Stimulated activated CD4-positive, alpha-beta T cell treated with anti-CD3 and anti-CD28 coated beads, Interleukin-4, amount 100 ng/mL, for 1 hour (primary cell): ENCODE results near the gene ATG5.

Experiments used
- DNase-seq: peaks from one replicate; pipeline ENCODE4 v3.0.0-alpha.2; 2020

Gene ATG5

DNA sequence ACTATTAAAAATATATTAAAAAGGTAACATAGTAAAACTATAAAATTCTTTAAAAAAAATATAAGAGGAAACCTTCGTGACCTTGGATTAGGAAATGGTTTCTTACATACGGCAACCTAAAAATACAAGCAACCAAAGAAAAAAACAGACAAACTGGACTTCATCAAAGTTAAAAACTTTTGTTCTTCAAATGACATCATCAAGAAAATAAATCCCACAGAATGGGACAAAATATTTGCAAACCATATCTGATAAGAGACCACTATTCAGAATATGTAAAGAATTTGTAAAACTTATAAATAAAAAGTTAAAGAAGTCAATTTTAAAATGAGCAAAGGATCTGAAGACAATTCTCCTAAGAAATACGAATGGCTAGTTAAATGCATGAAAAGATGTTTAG is 110.0 kb downstream of the ATG5 start:
- DNase-seq = no peak

DNA sequence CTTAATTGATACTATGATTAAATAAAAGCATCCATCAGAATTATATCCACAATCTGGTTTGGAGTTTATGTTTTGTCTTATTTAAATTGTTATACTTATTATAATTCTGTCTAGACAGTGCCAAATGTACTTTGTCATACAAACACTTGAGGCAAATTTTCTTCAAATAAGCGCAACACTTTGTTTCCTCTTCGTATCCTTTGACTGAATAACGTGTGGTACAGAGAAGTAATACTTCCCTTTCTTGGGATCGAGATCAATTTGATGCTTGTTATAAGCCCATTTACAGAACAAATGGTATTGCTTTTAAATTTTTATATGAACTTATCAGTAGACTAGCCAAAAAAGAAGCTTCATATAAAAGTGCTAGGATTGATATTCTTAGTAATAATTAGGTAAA is 111.0 kb downstream of the ATG5 start:
- no peak for DNase-seq

DNA sequence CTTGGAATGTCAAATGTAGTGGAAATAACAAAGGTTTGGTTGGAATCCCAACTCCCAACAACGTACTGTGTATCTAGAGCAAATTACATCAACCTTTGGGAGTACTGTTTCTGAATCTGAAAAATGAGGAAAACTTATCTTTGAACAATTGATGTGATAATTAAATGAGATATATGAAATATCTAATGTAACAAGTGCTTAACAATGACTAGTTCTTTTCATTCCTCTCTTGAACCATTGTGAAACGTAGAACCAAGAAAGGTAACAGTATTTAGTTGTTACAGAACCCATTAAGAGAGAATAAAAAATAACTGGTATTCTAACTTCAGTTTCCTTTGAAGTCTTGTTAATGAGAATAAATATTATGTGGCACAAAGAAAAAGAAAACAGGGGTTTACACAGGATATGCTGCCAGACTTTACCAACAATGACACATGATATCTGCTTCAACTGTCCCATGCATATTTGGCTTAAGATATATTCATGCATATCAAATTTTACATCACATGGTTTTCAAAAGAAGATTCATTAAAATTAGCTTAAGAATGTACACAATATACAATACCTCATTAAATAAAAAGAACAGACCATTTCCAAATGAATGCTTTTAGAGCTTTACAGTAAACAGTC is 111.8 kb downstream of the ATG5 start:
- no peak for DNase-seq

DNA sequence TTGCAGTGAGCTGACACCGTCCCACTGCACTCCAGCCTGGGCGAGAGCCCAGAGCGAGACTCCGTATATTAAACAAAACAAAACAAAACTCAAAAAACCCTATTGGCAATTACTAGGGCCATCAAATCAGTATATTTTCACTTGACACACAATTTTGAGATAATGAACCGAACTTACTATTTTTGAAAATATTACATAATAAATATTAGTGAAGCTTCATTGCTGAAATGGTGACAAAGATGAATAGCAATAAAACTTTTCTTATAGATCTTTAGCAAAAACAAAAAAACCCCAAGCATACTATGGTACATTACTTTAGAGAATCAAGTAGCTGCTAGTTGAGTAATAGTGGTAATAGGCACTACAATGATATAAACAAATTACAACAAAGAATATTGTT is 113.0 kb downstream of the ATG5 start:
- no peak for DNase-seq

DNA sequence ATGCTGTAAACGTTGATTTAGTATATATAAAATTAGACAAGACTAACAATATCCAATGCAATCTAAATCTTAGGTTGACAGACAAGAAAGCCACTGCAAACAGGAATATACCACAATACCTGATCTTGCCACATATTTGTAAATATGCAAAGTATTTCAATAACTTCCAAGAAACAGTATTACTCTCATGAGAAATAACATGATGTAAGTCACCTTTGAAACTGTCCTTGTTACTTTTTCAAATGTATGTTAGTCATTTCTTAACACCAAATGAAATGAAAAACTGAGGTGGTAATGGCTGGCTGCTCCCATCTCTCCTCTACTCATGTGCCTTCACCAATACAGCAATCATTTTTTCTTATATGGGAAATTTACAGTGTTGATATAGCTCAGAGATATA is 118.7 kb downstream of the ATG5 start:
- no peak for DNase-seq

DNA sequence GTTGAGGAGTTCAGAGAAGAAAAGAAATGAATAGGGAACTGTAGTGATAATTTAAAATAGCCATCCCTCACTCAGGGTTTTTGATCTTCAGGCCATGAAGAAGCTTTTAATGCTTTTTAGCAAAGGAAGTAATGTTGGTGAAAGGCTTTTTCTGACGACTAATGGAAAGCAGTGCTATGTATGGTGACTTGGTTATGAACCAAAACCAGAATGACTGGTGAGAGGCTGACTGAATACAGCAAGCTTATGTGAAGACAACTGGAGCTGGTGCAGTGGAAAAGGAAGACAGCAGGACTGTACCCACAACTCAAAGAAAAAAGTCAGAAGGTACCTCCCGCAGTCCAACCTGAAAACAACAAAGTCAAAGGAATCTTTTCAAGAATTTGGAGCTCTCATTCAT is 120.6 kb downstream of the ATG5 start:
- DNase-seq = no peak

DNA sequence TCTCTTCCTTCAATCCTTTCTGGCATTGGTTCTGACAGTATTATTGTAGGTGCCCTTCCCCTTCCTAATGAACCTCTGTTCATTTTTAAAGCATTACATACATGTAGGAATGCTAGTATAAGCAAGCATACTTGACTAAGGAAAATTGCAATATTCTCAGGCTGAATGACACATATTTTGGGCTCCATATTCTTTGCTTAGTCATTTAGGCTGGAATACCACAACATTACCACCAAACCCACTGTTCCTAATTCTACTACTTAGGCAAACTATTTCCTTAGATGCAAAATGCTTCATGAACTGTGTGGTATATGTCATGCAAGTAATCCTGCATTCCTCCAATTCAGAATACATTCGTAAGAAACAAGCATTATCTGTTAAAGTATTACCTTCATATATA is 125.6 kb downstream of the ATG5 start:
- no peak for DNase-seq

DNA sequence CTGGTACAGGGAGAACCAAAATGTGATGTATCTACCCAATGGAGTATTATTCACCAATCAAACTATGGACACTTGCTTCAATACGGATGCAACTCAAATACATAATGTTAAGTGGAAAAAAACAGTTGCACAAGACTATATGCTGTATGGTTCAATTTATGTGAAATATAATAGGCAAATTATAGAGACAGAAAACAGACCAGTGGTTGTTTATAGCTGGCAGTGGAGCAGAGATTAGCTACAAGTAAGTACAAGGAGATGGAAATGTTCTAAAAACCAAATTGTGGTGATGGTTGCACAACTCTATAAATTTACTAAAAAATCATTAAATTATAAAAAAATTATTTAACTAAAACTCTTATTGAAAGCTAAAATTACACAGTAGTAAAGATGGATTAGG is 126.2 kb downstream of the ATG5 start:
- no peak for DNase-seq

DNA sequence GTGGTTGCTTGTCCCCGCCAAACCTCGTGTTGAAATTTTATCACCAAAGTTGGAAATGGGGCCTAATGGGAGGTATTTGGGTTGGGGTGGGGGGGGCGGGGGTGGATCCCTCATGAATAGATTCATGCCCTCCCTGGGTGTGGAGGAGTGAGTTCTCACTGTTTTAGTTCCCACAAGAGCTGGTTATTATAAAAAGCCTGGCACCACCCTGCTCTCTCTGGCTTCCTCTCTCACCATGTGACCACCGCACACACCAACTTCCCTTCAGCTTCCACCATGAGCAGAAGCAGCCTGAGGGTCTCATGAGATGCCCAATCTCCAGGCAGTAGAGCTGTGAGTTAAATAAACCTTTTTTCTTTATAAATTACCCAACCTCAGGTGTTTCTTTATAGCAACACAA is 128.1 kb downstream of the ATG5 start:
- DNase-seq = no peak

DNA sequence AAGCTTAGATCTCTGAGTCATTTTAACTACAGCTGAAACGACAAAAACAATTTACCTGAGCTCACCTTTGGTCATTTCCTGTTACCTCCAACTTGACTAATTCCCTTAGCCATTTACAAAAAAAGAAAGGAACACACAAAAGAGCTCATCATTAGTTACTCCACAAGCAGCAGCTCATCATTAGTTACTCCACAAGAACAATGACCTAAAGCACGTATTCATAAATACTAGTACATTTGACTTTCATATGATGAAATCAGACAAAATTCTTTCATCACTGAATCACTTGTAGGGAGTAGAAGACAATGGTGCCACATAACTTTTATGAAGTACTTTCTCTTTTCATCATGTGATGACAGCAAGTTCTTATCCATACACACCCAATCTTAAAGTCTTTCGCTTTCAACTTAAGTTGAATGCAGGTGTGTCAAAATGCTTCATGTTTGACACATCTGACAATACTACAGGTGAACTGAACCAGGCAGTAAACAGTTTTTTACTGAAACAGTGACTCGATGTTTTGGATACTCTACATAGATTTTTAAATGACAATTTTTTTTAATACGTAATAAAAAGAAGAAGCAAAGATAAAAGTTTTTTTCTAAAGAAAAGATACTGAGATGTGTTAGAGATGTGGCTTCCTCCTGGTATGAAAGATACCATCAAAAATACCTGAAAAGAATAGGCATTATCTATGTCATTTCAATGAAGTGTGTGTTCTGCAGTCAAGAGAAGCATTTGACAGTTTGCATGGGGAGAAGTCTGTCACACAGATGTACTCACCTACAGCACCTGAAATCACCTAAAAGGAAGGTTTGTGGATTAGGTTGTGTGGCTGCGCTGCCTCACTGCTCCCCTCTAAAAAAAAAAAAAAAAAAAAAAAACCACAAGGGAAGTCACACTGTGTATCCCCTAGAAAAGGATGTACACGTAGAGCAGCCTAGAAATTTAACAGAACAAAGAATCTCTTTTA is 130.3 kb downstream of the ATG5 start:
- DNase-seq = no peak

DNA sequence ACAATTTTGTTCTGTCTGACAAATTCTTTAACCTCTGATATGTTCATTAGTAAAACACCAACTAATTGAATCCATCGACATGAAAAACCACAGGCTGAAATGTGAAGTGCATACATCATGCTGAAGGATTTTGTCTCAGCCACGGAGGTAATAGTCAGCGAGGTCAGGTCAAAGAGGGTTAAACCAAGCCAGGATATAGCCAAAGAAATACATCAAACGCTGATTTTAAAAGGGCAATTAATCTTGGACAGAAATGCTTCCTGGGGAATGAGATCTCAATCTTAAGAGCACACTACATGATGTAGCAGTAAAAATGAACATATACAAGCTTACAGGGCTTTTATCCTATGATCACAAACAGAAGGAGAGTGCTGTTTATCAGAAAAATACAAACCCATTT is 132.7 kb downstream of the ATG5 start:
- no peak for DNase-seq

DNA sequence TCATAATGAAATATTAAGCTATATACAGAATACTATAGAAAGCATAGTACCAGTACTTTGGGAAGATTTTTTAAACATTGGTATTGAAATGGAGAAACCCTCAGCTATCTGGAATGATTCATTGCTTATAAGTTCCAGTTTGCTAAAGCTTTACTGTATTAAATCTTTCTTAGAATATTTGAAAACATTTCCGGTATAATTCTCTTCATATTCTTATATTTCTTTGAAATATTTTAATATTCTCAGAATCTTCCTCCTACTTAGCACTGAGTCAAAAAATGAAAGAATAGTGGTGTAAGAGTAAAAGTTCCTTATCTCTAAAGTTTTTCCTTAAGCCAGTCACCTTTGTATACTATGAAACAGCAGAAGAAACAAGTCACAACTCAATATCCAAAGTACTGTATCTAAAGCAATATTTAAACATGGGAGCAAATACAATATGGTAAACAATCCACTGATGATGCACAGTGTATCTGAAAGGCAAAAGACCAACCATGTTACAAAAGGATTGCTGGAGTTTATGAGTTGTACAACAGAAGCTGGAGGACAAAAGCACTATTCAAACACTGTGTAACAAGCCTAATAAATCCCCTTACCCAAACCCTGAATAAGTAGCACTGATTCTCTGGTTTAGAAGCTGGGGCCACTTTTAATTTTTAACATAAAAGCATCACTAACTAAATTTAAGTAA is 137.3 kb downstream of the ATG5 start:
- DNase-seq = no peak

DNA sequence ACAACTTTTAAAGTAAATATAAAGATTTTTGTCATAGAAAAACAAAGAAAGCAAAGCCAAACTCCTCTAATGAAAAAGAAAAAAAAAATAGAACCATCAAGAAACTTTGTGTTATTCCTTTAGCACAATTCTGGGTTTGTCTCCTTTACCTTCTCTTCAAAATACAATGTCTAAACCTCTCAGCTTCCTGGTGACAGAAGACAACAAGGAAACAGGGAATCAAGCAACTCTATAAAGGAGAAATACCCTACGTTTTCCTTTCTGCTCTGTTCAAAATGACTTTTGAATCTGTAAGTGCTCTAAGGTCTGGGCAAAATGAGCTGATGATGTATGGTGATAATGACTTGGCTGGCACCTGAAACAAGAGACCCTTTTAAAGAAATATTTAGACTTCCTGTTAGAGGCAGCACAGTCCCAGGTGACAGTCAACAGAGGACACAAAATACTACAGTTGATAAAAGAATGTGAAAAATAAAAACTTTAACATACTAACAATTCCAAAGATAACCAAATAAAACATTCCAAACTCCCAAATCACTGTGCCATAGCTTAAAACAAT is 138.1 kb downstream of the ATG5 start:
- DNase-seq = no peak

DNA sequence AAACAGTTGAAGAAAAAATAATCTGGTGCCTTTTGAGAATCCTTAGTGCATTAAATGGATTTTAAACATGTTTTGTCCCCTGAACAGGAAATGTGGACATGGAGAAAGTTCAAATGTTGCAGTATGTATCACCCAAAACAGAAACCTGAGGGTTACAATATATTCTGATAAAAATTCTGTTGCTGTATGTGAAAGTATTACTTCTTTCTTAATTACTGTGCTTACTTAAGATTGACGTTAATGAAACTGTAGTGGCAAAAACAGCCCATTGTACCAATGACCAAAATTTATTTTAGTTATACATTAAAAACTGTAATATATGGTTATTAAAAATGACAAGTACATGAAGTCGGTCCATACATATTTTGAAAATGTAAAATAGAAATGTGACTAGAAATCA is 138.8 kb downstream of the ATG5 start:
- no peak for DNase-seq

DNA sequence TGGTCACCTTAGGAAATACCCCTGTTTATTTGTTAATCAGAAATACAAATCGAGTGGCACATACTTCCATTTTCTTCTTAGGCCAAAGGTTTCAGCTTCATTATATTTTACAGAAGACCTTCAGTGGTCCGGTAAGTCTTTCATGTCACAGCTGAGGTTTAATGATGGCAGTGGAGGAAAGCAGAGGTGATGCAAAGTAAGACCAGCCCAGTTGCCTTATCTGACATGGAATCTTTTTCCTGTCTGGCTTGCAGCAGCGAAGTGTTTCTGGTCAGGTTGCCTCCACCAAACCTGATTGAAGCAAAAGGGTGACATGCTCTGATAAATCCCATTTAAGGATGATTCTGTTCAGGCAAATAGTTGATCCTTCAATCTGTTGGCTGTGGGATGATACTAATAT is 139.4 kb downstream of the ATG5 start:
- no peak for DNase-seq

DNA sequence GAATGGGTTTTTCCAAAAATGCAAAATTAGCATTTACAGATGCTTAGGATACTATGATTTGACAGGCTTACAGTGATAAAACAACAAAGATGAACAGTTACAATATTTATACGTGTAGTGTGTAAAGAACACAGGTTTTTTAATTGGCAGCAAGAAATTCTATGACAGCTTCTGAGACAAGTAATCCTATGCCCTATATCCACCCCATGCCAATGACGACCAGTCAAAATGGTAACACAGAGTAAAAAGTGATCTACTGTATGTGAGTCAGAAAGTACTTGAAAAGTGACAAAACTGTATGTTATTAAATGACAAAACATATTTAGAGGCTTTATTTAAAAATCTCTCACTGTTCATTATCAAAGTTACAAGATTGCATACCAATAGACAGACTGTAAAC is 139.9 kb downstream of the ATG5 start:
- DNase-seq = no peak

DNA sequence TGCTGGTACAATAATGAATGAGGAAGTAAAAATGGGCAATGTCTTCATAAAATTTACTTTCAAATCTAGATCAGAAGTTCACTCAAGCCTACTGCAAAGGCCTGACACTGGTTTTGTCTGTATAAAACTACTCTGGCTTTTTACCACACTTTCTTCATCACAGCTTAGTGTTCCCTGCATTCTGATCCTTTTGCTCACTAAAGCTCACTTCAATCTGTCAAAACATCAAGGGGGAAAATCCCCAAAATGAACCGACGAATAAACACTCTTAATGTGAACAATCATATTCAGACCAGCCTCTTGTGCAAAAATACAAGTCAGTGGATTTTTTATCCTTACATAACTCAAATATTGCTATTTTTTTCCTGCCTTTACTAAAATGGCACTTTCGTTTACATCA is 140.9 kb downstream of the ATG5 start:
- no peak for DNase-seq

DNA sequence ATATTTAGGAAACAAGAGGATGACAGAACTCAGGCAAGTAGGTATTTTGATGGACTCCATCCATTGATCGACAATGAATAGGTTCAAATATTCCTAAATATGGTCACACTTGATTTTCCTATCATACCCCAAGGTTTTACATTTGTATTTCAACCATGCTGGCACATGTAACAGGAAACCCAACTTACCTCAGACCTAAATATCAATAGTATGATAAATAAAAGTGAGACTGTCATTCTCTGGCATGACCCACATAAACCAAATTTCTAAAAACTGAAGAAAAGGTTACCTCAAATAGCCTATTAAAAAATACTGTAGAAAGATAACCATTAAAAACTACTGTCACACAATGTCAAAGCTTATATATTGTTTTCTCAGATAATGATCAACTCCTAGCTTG is 142.1 kb downstream of the ATG5 start:
- DNase-seq = no peak

DNA sequence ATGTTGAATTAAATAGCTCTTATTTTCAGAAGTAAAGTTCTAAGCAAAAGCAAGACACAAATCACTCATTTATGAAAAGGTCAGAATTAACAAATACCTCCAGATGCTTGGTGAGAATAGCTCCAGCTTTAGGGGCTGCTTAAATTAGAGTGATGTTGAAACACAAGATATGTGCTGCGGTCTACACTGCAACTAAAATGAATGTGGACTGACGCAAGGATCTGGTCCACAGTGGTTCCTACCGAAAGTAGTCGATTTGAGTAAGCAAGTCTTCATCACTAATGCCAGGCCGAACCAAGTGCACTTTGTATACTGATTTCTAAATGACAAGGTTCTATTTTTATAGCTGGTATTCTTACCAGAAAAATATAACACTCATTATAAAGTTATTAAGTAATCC is 143.1 kb downstream of the ATG5 start:
- no peak for DNase-seq

DNA sequence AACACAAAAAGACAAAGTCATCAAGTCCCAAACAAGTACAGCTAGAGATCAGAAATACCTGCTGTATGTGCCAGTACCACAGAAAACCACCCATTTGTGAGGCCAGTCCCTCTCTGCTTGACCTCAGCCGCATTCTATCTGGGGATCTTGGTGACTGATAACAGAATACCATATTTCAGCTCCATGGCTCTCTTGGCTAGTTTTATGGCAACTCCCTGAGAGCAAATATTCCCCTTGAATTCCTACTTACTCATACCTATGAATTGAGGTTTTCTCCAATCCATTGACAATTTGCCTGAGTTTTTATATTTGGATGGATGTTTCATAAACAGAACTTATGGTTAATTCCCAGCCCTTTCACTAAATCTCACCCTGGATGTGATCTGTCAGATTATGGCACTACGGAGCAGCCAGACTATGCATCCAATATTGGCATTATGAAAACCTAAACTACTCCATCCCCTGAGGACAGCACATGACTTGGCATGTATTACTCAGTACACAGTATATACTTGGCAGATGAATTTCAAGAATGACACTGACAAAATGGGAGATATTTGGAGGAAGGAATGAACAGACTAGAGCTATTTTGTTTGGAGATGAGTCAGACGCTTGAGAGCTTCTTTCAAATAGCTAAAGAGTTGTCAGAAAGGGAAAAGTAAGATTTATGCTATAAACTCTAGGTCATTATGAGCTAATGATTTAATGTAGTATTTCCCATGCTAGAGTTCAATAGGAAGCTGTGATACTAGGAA is 143.7 kb downstream of the ATG5 start:
- no peak for DNase-seq

DNA sequence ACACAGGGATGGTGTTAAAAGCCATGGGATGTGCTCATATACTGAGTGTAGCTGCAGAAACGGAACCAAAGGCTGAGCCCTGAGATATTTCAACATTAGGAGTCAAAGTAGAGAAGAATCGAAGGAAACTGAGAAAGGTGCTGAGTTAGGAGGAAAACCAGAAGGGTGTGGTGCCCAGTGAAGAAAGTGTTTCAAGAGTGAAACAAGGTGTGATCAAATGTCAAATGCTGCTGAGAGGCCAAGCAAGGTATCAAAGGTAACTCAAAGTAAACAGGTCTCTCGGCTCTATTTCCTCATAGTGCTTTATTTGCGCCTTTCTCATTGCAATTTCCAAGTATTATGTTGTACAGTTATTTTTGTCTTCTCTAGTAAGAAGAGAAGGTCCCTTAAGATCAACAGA is 145.4 kb downstream of the ATG5 start:
- no peak for DNase-seq

DNA sequence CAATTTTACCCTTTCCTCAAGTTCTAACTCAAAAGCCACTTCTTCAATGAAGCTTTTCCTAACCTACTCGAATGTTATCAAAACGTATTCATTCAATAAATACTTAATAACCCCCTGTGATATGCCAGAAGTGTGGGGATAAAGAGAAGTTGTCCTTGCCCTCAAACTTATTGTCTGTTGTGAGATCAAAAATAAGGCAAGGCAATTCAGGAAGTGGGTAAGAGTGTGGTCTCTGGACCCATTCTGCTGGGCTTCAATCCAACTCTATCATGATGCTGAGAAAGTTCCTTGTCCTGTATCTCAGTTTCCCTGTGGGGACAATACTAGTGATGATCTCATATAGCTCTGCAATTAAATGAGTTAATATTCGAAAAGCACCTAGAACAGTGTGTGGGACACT is 146.7 kb downstream of the ATG5 start:
- no peak for DNase-seq

DNA sequence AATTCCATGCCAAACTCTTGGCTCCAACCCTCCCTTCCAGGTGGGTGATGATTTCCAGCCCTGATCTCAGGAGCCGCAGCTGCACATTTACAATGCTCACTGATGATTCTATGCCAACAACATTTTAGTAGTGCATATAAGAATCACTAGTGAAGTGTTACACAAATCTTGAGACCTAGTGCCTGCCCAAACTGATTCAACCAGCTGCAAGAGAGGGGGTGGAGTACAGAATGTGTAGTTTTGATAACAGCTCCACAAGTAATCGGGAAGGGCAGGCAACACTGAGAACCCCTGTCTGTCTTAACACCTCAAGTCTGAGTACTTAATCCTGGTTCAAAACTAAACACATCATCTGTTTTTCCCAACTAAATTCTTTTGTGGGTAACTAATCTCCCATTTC is 147.8 kb downstream of the ATG5 start:
- DNase-seq = no peak
